Neural cell (in vitro differentiated cells): ENCODE measurements around the gene NEK2. TPM values are rescaled to one million over a fixed set of nuclear protein-coding genes. Genes with fewer than 3 reads are reported as not detected.

Experiments used
- H2AFZ ChIP-seq: fragments of 200-600, 300-800 bp; sonication (generic), shearing (Covaris generic); 2 replicates; pipeline ENCODE4 v1.6.0; 2014; ENCODE audit warnings: low read depth, mild to moderate bottlenecking, antibody characterized with exemption, low read length, moderate library complexity
- H3F3A ChIP-seq: fragments of 200-600 bp; shearing (Covaris generic); 2 replicates; pipeline ENCODE4 v1.6.1; 2016; ENCODE audit warnings: mild to moderate bottlenecking, moderate library complexity, mixed read lengths, antibody characterized with exemption, low read length; ENCODE audit not compliant: insufficient read depth, poor library complexity, severe bottlenecking
- H3K27ac ChIP-seq: fragments of 200-600, 300-800 bp; sonication (generic), shearing (Covaris generic); 2 replicates; pipeline ENCODE4 v1.5.1; 2014; ENCODE audit warnings: mild to moderate bottlenecking, low read length, moderate library complexity
- H3K27me3 ChIP-seq: fragments of 300-800, 200-600 bp; sonication (generic), shearing (Covaris generic); 2 replicates; pipeline ENCODE4 v1.6.0; 2014; ENCODE audit warnings: mild to moderate bottlenecking, low read depth, low read length, moderate library complexity; ENCODE audit not compliant: insufficient read depth
- H3K36me3 ChIP-seq: fragments of 300-800, 200-600 bp; sonication (generic), shearing (Covaris generic); 2 replicates; pipeline ENCODE4 v1.5.1; 2014; ENCODE audit warnings: mild to moderate bottlenecking, antibody characterized with exemption, low read length, moderate library complexity; ENCODE audit not compliant: insufficient read depth
- H3K4me2 ChIP-seq: fragments of 300-800, 200-600 bp; sonication (generic), shearing (Covaris generic); 2 replicates; pipeline ENCODE4 v1.6.0; 2014; ENCODE audit warnings: mild to moderate bottlenecking, low read length
- H3K4me3 ChIP-seq: fragments of 300-800, 200-600 bp; sonication (generic), shearing (Covaris generic); 2 replicates; pipeline ENCODE4 v1.5.1; 2014; ENCODE audit warnings: mild to moderate bottlenecking, low read length, moderate library complexity
- H3K79me2 ChIP-seq: fragments of 200-600 bp; shearing (Covaris generic); replicated peaks from 2 replicates; pipeline ENCODE4 v1.6.0; 2014; ENCODE audit warnings: mild to moderate bottlenecking, low read length, moderate library complexity; ENCODE audit not compliant: insufficient read depth
- H3K9ac ChIP-seq: fragments of 300-800, 200-600 bp; sonication (generic), shearing (Covaris generic); 2 replicates; pipeline ENCODE4 v1.6.1; 2016; ENCODE audit warnings: mild to moderate bottlenecking, low read length, mixed read lengths
- H3K9me2 ChIP-seq: fragments of 200-600 bp; shearing (Covaris generic); 2 replicates; pipeline ENCODE4 v1.6.1; 2016; ENCODE audit warnings: mild to moderate bottlenecking, low read length, mixed read lengths; ENCODE audit not compliant: insufficient read depth
- H3K9me3 ChIP-seq: fragments of 200-600, 300-800 bp; sonication (generic), shearing (Covaris generic); 2 replicates; pipeline ENCODE4 v1.6.1; 2016; ENCODE audit warnings: mild to moderate bottlenecking, mixed run types, low read length, moderate library complexity, mixed read lengths
- H4K20me1 ChIP-seq: fragments of 200-600 bp; shearing (Covaris generic); 2 replicates; pipeline ENCODE4 v1.6.1; 2016; ENCODE audit warnings: mild to moderate bottlenecking, mixed run types; ENCODE audit not compliant: insufficient read depth
- EP300 ChIP-seq: fragments of 450-650 bp; conservative IDR thresholded peaks from 2 replicates; pipeline ENCODE4 v1.6.1; 2014; ENCODE audit warnings: antibody characterized with exemption, mild to moderate bottlenecking, moderate library complexity; ENCODE audit not compliant: poor library complexity, severe bottlenecking
- EZH2 ChIP-seq: fragments of 200-600, 300-800 bp; shearing (Covaris generic), sonication (generic); IDR thresholded peaks from 2 replicates; pipeline ENCODE4 v1.6.1; 2014; ENCODE audit warnings: antibody characterized with exemption, low read length, borderline replicate concordance, mild to moderate bottlenecking; ENCODE audit not compliant: insufficient read depth, poor library complexity, severe bottlenecking
- MXI1 ChIP-seq: fragments of 450-650 bp; conservative IDR thresholded peaks from 2 replicates; pipeline ENCODE4 v1.6.1; 2014; ENCODE audit warnings: antibody characterized with exemption, mild to moderate bottlenecking; ENCODE audit not compliant: poor library complexity, severe bottlenecking
- POLR2AphosphoS5 ChIP-seq: IDR thresholded peaks from 2 replicates; pipeline ENCODE4 v1.6.1; 2012
- RAD21 ChIP-seq: fragments of 450-650 bp; conservative IDR thresholded peaks from 2 replicates; pipeline ENCODE4 v1.6.1; 2014; ENCODE audit warnings: antibody characterized with exemption, mild to moderate bottlenecking, moderate library complexity
- SMC3 ChIP-seq: fragments of 450-650 bp; conservative IDR thresholded peaks from 2 replicates; pipeline ENCODE4 v1.6.1; 2014; ENCODE audit warnings: antibody characterized with exemption, mild to moderate bottlenecking, moderate library complexity; ENCODE audit not compliant: poor library complexity
- TAF1 ChIP-seq: IDR thresholded peaks from 2 replicates; pipeline ENCODE4 v1.6.1; 2012; ENCODE audit warnings: low read depth
- polyA plus RNA-seq: library from polyadenylated mRNA; depleted of rRNA; stranded (reverse); fragments of >200 nt; gene quantifications from 2 replicates; pipeline ENCODE4 v1.2.3, GENCODE V29; 2014
- TF ChIP-seq, protein P1 (sequence below): fragments of 450-650 bp; IDR thresholded peaks from 2 replicates; pipeline ENCODE4 v1.5.1; 2014; ENCODE audit warnings: antibody characterized with exemption, mild to moderate bottlenecking, moderate library complexity; ENCODE audit not compliant: poor library complexity, severe bottlenecking
- TF ChIP-seq, protein P2 (sequence below): IDR thresholded peaks from 2 replicates; pipeline ENCODE4 v1.6.1; 2012; ENCODE audit warnings: borderline replicate concordance

NEK2 gene
- polyA plus RNA-seq, 1 donor from 2014 or later, result 0.98 TPM

DNA sequence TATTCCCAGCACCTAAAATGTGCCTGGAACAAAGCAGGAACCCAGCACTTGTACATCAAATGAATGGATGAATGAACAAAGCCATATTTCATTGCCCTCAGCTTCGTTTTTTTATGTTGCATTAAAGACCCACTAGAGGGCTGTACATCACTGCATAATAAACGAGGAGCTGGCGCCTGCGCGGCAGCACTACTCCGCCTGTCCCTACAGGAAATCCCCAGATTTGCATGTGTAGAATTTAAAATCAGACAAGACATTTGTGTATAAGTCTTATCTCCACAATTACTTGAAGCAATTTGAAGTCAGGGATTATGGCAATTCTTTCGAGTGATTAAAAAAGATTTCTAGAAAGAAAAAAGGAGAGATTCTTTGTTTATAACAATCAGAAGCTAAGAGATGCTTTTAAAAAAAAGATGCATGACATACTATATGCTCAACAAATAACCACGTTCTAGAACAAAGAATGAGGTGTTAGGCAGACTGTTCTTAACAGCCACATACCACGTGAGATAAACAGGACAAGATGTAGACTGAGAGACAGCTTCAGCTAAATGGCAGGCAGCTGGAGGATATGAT lies 5.4 kb upstream of the NEK2 start:
- Histone ChIP-seq H3K9me2 (no peaks in the 10 kb centered on the region), H3K79me2 (no peaks in the 10 kb centered on the region), H3K27ac (peak overlapping the region; percentile 18), H2AFZ (peak overlapping the region; percentile 31), H3K4me3 (no peak overlapping the region), H3K4me2 (no peak overlapping the region), H3K27me3 (no peaks in the 10 kb centered on the region), H3K9ac (no peak overlapping the region), H3F3A (no peaks in the 10 kb centered on the region), H4K20me1 (no peaks in the 10 kb centered on the region), H3K36me3 (no peaks in the 10 kb centered on the region), H3K9me3 (no peaks in the 10 kb centered on the region)
- TF ChIP-seq SMC3 (peak; percentile 85), POLR2AphosphoS5 (no peak), RAD21 (peak; percentile 92)
- TF ChIP-seq, protein P1, sequence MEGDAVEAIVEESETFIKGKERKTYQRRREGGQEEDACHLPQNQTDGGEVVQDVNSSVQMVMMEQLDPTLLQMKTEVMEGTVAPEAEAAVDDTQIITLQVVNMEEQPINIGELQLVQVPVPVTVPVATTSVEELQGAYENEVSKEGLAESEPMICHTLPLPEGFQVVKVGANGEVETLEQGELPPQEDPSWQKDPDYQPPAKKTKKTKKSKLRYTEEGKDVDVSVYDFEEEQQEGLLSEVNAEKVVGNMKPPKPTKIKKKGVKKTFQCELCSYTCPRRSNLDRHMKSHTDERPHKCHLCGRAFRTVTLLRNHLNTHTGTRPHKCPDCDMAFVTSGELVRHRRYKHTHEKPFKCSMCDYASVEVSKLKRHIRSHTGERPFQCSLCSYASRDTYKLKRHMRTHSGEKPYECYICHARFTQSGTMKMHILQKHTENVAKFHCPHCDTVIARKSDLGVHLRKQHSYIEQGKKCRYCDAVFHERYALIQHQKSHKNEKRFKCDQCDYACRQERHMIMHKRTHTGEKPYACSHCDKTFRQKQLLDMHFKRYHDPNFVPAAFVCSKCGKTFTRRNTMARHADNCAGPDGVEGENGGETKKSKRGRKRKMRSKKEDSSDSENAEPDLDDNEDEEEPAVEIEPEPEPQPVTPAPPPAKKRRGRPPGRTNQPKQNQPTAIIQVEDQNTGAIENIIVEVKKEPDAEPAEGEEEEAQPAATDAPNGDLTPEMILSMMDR, result peak; percentile 96

DNA sequence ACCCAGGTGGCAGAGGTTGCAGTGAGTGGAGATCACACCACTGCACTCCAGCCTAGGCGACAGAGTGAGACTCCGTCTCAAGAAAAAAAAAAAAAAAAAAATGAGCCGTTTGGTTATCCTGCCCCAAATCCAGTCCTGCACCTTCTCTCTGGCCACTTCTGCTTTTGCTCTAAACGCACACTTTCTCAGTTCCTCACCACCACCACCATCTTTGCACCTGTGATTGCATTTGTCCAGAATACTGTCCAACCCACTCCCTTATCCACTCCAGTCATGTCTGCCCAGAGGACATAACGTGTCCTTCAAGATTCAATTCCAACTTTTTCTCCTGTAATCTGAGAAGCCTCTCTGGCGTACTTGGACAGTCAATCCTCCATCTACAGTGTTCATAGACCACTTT lies 2.2 kb upstream of the NEK2 start:
- H3K9ac ChIP-seq, result no peak overlapping the region
- TF ChIP-seq EP300 (no peak), RAD21 (no peak), MXI1 (no peak), EZH2 (no peak), POLR2AphosphoS5 (no peak), SMC3 (no peak), TAF1 (no peak)
- TF ChIP-seq, protein P2, sequence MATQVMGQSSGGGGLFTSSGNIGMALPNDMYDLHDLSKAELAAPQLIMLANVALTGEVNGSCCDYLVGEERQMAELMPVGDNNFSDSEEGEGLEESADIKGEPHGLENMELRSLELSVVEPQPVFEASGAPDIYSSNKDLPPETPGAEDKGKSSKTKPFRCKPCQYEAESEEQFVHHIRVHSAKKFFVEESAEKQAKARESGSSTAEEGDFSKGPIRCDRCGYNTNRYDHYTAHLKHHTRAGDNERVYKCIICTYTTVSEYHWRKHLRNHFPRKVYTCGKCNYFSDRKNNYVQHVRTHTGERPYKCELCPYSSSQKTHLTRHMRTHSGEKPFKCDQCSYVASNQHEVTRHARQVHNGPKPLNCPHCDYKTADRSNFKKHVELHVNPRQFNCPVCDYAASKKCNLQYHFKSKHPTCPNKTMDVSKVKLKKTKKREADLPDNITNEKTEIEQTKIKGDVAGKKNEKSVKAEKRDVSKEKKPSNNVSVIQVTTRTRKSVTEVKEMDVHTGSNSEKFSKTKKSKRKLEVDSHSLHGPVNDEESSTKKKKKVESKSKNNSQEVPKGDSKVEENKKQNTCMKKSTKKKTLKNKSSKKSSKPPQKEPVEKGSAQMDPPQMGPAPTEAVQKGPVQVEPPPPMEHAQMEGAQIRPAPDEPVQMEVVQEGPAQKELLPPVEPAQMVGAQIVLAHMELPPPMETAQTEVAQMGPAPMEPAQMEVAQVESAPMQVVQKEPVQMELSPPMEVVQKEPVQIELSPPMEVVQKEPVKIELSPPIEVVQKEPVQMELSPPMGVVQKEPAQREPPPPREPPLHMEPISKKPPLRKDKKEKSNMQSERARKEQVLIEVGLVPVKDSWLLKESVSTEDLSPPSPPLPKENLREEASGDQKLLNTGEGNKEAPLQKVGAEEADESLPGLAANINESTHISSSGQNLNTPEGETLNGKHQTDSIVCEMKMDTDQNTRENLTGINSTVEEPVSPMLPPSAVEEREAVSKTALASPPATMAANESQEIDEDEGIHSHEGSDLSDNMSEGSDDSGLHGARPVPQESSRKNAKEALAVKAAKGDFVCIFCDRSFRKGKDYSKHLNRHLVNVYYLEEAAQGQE, result no peak
- TF ChIP-seq, protein P1, result no peak
- no peaks in the 10 kb centered on the region for H3K36me3 ChIP-seq
- no peaks in the 10 kb centered on the region for H3K9me2 ChIP-seq
- no peak overlapping the region for H3K4me3 ChIP-seq
- H3K9me3 ChIP-seq, result no peaks in the 10 kb centered on the region
- no peak overlapping the region for H2AFZ ChIP-seq
- H4K20me1 ChIP-seq, result no peaks in the 10 kb centered on the region
- no peaks in the 10 kb centered on the region for H3K79me2 ChIP-seq
- no peaks in the 10 kb centered on the region for H3K27me3 ChIP-seq
- H3F3A ChIP-seq, result no peaks in the 10 kb centered on the region
- H3K4me2 ChIP-seq, result no peak overlapping the region
- H3K27ac ChIP-seq, result no peak overlapping the region
